Right atrium auricular region (tissue), 2 donors: ENCODE results near the gene C19orf38. TPM values are rescaled to one million over a fixed set of nuclear protein-coding genes. Genes with fewer than 3 reads are reported as not detected.
A peak's percentile ranks its signal among the peaks of the same experiment; 100 is the strongest.
"Not testable (repeated sequence)": the region's sequence is repeated elsewhere in the genome, so short reads cannot be mapped to it uniquely, and the experiment has no call there.

Source experiments
- DNase-seq: peaks from one replicate; pipeline ENCODE4 v3.0.0-alpha.2; 2019; ENCODE audit warnings: low spot score
- H3K27ac ChIP-seq, 2 donors: fragments of 200-600 bp; sonication (generic); 1 replicate in 1 of 2; 2 replicates in 1 of 2; pipeline ENCODE4 v1.5.1; 2016 to 2019
- H3K27me3 ChIP-seq, 2 donors: fragments of 200-600 bp; sonication (generic); one replicate each; pipeline versions ENCODE4 v1.5.1 to v1.6.0; 2017 to 2019
- H3K36me3 ChIP-seq: fragments of 200-600 bp; sonication (generic); one replicate; pipeline ENCODE4 v1.5.1; 2016
- H3K4me1 ChIP-seq, 2 donors: fragments of 200-600 bp; sonication (generic); one replicate each; pipeline versions ENCODE4 v1.5.1 to v1.6.0; 2017 to 2019
- H3K4me3 ChIP-seq, 2 donors: fragments of 200-600 bp; sonication (generic); 1 replicate in 1 of 2; 2 replicates in 1 of 2; pipeline ENCODE4 v1.5.1; 2017 to 2019; ENCODE audit warnings: mild to moderate bottlenecking in 1 of 2, moderate library complexity in 1 of 2
- H3K9me3 ChIP-seq, 2 donors: fragments of 200-600 bp; sonication (generic); one replicate each; pipeline ENCODE4 v1.5.1; 2019
- total RNA-seq, 2 donors: library from RNA; depleted of rRNA; stranded (reverse); fragments of >200 nt; gene quantifications; one replicate each; pipeline ENCODE4 v1.1.0, GENCODE V29; 2016
- TF ChIP-seq, protein P1 (sequence below), 2 donors: fragments of 200-600 bp; sonication (generic); IDR thresholded peaks; one replicate each; pipeline ENCODE4 v1.5.1; 2019; ENCODE audit warnings: antibody characterized with exemption in 2 of 2

Gene C19orf38
- total RNA-seq, 2 donors from 2014 or later = 1.5 TPM; not detected in 1

DNA sequence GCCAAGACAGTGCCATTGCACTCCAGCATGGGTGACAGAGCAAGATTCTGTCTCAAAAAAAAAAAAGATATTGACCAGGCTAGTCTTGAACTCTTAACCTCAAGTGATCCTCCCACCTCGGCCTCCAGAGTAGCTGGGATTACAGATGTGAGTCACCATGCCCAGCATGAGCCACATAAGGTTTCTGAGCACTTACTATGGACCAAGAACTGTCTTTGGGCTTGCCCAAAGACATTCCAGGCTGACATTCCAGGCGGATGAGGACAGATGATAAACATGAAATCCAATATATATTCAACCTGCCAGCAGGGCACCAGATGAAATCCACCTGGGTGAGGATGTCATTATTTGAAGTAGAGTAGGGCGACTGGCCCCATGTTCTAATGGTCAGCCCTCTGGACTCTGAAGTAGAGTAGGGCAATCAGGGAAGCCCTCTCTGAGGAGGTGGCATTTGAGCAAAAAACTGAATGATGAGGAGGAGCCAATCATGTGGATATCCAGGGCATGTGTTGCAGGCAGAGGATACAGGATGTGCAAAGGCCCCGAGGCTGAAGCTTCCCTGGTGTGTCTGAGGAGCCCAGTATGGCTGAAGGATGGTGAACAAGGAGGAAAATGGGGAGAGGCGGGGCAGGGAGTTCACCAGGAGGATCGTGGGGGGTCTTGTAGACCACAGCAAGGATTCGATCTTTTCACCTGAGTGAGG lies 4.0 kb downstream of the C19orf38 start:
- H3K4me1 ChIP-seq = no peaks in the 10 kb centered on the region
- H3K9me3 ChIP-seq = peaks cover 0 to 1% of the 10 kb centered on the region in 2 donors
- H3K4me3 ChIP-seq = no peak overlapping the region
- H3K27ac ChIP-seq = no peak overlapping the region
- H3K36me3 ChIP-seq = no peaks in the 10 kb centered on the region
- no peaks in the 10 kb centered on the region for H3K27me3 ChIP-seq
- TF ChIP-seq, protein P1, sequence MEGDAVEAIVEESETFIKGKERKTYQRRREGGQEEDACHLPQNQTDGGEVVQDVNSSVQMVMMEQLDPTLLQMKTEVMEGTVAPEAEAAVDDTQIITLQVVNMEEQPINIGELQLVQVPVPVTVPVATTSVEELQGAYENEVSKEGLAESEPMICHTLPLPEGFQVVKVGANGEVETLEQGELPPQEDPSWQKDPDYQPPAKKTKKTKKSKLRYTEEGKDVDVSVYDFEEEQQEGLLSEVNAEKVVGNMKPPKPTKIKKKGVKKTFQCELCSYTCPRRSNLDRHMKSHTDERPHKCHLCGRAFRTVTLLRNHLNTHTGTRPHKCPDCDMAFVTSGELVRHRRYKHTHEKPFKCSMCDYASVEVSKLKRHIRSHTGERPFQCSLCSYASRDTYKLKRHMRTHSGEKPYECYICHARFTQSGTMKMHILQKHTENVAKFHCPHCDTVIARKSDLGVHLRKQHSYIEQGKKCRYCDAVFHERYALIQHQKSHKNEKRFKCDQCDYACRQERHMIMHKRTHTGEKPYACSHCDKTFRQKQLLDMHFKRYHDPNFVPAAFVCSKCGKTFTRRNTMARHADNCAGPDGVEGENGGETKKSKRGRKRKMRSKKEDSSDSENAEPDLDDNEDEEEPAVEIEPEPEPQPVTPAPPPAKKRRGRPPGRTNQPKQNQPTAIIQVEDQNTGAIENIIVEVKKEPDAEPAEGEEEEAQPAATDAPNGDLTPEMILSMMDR (IDR thresholded peaks at IDR 0.05) = no peak
- no peak for DNase-seq

- TF ChIP-seq, protein P1 (IDR thresholded peaks at IDR 0.05) = no peak
- no peaks in the 10 kb centered on the region for H3K4me1 ChIP-seq
- H3K27me3 ChIP-seq = no peaks in the 10 kb centered on the region
- no peak for DNase-seq
- H3K4me3 ChIP-seq = no peak overlapping the region
- H3K9me3 ChIP-seq = no peaks in the 10 kb centered on the region
- no peak overlapping the region for H3K27ac ChIP-seq
- no peaks in the 10 kb centered on the region for H3K36me3 ChIP-seq
Measured at GRCh38 chr19:10852941-10853340, 4.7 kb downstream of the C19orf38 start.

DNA sequence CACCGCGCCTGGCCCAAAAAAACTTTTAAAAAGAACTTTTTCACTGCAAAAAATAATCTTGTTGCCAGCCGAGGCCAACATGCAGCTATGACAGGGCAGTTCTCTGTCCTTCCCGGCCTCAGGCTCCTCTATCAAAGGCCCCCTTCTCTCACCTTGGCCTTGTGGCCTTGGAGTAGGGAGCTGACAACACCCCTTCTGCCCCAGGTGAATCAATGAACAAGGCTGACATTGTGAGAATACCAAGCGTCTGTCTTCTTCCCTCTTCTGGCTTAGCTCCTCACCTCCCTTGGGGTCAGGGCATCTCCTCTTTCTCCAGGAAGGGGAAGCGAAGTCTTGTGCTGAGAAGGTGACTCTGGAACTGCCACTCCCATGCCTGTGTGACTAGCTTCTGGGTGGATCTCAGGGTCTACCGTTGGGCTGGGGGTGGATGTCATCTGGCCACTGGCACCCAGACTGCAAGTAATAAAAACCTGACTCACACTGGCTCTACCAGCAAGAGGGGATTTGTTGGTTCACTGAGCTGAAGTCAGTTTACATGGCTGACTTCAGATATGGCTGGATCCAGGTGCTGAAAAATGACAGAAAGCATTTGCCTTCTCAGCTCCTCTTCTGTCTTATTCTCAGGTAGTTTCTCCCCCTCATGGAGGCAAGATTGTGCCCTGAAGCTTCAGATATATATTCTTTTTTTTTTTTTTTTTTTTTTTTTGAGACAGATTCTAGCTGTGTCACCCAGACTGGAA lies 6.3 kb downstream of the C19orf38 start:
- Histone ChIP-seq H3K36me3 (no peaks in the 10 kb centered on the region), H3K27ac (no peak overlapping the region), H3K4me1 (no peaks in the 10 kb centered on the region), H3K9me3 (no peaks in the 10 kb centered on the region), H3K4me3 (no peak overlapping the region), H3K27me3 (no peaks in the 10 kb centered on the region)
- DNase-seq = no peak
- TF ChIP-seq, protein P1 (IDR thresholded peaks at IDR 0.05) = no peak

GRCh38 chr19:10855879-10856522 lies 7.8 kb downstream of the C19orf38 start:
- Histone ChIP-seq H3K27me3 (no peaks in the 10 kb centered on the region), H3K27ac (no peak overlapping the region), H3K4me3 (no peak overlapping the region), H3K9me3 (no peaks in the 10 kb centered on the region), H3K4me1 (no peaks in the 10 kb centered on the region), H3K36me3 (no peaks in the 10 kb centered on the region)
- DNase-seq = no peak
- TF ChIP-seq, protein P1 (IDR thresholded peaks at IDR 0.05) = peak; percentile 17 to 45

GRCh38 chr19:10856899-10857298 lies 8.7 kb downstream of the C19orf38 start:
- not testable (repeated sequence) for H3K9me3 ChIP-seq, H3K4me1 ChIP-seq, H3K27me3 ChIP-seq, DNase-seq, H3K27ac ChIP-seq, H3K36me3 ChIP-seq, H3K4me3 ChIP-seq

DNA sequence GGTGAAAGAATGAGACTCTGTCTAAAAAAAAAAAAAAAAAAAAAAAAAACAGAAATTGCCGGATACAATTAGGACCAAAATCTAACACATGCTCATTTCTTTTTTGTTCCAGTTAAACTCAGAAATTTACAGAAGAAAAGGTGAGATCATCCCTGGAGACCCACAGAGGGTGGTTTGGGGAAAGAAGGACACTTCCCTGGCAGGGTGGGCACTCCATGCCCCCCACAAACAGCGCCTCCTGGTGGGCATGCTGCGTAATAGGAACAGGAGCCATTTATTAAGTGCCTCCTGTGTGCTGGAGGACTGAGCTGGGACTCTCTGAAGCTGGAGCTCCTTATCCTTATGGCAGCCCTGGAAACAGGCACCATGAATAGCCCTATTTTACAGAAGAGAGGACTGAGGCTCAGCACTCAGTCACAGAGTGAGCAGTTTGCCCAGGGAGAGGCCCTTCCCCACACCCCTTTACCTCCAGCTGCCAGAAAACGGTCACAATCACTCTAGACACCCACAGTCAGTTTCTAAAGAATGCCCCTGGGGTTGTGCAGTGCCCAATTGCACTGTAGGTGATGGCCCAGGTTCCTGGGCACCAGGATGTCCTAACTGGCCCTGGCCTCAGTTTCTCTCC lies 10.1 kb downstream of the C19orf38 start:
- DNase-seq = no peak
- Histone ChIP-seq H3K36me3 (no peaks in the 10 kb centered on the region), H3K4me1 (no peaks in the 10 kb centered on the region), H3K27ac (no peak overlapping the region), H3K9me3 (no peaks in the 10 kb centered on the region), H3K4me3 (no peak overlapping the region), H3K27me3 (no peaks in the 10 kb centered on the region)
- TF ChIP-seq, protein P1 (IDR thresholded peaks at IDR 0.05) = peak in 1 of 2 donors; percentile 55
